IPS-18c (cell line): ENCODE results near the gene PRR15L.
"Not testable (repeated sequence)": the region's sequence is repeated elsewhere in the genome, so short reads cannot be mapped to it uniquely, and the experiment has no call there.

Experiments
- H3K4me3 ChIP-seq: 2 replicates; pipeline ENCODE4 v1.7.0; 2013; ENCODE audit warnings: low read depth, mild to moderate bottlenecking, low read length, moderate library complexity; ENCODE audit not compliant: insufficient read depth
- H3K9me3 ChIP-seq: one replicate; pipeline ENCODE4 v1.6.1; 2013; ENCODE audit warnings: mild to moderate bottlenecking, low read length, moderate library complexity; ENCODE audit not compliant: control insufficient read depth, insufficient read depth

Gene PRR15L

DNA sequence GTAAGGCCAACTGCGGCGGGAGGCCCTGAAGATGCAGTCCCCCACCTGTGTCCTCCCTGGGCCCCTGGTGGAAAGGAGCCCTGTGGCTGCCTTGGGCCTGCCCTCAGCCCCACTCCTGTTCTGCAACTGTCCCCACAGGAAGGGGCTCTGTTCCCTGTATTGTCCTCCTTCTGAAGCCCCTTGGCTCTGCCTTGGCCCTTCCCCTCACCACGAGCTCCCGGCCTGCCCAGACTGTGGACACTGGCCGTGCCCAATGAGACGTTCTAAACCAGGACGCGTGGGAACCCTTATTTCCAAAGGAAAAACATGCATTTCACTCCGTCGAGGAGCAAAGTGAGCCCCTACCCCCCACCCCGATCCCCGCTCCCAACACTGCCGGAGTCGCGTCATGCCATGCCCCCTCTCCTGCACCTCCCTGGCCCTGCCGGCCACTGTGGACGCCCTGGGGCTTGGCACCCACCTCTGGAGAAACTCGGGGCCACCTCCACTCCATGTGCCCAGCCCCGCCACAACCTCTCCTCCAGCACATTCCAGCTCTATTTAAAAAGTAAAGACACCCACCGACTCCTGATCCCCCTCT lies 29.8 kb downstream of the PRR15L start:
- Histone ChIP-seq H3K9me3 (no peaks in the 10 kb centered on the region), H3K4me3 (no peak overlapping the region)

DNA sequence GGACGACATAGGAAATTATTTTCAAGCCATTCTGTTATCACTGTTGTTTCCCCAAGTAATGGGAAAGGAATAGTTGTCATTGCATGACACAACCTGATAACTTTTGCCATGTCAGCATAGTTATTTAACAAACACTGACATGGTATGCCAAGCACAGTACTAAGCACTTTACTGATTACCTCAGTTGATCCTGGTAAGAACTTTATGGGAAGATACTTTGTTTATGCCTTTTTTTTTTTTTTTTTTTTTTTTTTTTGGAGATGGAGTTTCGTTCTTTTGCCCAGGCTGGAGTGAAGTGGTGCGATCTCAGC lies 32.0 kb downstream of the PRR15L start:
- Histone ChIP-seq H3K9me3 (no peaks in the 10 kb centered on the region), H3K4me3 (no peak overlapping the region)

DNA sequence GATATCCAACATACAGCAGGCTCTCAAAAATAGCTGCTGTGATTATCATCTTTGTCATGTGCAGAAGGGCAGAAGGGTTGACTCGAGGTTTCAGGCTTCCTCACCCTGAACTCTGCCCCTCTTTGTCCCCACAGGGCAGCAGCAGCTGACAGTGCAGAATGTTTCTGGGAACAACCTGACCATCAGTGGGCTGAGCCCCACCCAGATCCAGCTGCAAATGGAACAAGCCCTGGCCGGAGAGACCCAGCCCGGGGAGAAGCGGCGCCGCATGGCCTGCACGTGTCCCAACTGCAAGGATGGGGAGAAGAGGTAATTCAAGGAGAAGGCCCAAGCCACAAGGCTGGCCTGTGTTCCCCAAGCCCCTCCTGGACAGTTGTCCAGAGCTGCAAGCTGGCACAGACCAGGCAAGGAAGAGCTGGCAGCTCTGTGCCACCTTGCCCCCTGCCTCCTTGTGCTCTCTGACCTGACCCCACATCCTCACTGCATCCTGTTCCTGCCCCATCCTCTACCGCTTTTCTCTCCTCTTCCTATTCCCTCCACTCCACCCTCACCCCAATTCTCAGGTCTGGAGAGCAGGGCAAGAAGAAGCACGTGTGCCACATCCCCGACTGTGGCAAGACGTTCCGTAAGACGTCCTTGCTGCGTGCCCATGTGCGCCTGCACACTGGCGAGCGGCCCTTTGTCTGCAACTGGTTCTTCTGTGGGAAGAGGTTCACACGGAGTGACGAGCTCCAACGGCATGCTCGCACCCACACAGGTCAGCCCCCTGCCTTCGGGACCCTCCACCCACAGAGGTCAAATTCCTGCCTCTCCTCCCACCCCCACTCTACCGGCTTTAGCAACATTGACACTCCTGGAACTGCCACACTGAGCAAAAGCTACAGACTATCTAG lies 32.7 kb downstream of the PRR15L start:
- Histone ChIP-seq H3K9me3 (no peaks in the 10 kb centered on the region), H3K4me3 (no peak overlapping the region)

DNA sequence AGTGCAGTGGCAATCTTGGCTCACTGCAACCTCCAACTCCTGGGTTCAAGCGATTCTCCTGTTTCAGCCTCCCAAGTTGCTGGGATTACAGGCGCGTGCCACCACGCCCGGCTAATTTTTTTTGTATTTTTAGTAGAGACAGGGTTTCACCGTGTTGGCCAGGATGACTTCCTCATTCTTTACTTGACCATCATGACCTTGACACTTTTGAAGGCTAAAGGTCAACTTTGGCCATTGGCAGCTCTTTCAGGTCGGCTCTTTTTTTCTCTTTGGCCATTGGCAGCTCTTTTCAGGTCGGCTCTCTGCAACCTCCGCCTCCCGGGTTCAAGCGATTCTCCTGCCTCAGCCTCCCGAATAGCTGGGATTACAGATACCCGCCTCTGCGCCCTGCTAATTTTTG lies 37.8 kb downstream of the PRR15L start:
- H3K9me3 ChIP-seq, result not testable (repeated sequence)

DNA sequence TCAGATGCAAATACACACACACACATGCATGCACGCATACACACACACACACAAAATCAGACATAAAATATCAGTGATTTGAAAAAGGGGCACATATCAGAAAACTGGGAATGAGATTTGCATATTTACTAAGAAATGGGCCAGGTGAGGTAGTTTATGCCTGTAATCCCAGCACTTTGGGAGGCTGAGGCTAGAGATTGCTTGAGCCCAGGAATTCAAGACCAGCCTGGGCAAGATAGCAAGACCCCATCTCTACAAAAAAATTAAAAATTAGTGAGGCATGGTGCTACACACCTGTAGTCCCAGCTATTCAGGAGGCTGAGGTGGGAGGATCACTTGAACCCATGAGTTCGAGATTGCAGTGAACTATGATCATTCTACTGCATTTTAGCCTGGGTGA lies 38.7 kb downstream of the PRR15L start:
- H3K9me3 ChIP-seq, result peaks cover 3% of the 10 kb centered on the region
- H3K4me3 ChIP-seq, result no peak overlapping the region

More for the DNA sequence above, 37.8 kb downstream of the PRR15L start:
- not testable (repeated sequence) for H3K4me3 ChIP-seq

DNA sequence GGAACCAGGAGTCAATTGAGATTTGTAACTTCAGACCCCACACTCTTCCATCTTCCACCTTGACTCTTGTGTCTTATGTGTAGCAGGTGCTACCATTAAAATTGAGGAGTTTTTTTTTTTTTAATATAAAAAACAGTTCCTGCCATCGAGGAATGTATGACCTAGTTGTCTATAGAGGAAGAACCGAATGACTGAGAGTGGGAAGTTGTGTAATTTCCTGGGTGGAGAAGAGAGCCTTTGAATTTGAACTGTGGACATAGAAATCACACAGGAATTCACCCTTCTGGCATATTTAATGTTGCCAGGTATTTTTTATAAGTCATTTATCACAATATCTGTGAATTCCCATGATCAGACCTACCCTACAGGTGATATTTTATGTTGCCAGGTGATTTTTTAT lies 39.7 kb downstream of the PRR15L start:
- H3K4me3 ChIP-seq, result no peak overlapping the region

DNA sequence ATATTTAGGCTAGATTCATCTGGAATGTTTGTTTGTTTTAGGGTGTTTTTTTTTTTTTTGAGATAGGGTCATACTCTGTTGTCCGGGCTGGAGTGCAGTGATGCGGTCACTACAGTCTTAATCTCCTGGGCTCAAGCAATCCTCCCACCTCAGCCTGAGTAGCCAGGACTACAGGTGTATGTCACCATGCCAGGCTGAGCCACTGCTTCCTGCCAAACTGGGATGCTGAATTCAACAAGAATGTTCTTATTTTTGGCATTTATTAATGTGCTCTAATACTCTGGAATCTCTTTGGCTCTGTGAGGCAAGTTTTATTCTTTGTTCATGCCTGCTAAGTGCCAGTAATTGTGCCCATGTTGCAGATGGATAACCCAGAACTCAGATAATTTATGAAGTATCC lies 40.1 kb downstream of the PRR15L start:
- Histone ChIP-seq H3K9me3 (peaks cover 3% of the 10 kb centered on the region), H3K4me3 (no peak overlapping the region)

More for the DNA sequence above, 39.7 kb downstream of the PRR15L start:
- peaks cover 3% of the 10 kb centered on the region for H3K9me3 ChIP-seq

DNA sequence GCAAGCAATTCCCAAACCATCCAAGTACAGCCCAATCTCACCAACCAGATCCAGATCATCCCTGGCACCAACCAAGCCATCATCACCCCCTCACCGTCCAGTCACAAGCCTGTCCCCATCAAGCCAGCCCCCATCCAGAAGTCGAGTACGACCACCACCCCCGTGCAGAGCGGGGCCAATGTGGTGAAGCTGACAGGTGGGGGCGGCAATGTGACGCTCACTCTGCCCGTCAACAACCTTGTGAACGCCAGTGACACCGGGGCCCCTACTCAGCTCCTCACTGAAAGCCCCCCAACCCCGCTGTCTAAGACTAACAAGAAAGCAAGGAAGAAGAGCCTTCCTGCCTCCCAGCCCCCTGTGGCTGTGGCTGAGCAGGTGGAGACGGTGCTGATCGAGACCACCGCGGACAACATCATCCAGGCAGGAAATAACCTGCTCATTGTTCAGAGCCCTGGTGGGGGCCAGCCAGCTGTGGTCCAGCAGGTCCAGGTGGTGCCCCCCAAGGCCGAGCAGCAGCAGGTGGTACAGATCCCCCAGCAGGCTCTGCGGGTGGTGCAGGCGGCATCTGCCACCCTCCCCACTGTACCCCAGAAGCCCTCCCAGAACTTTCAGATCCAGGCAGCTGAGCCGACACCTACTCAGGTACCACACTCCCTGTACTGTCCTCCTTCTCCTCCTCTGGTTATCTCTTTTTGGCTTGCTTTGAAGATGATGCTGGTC lies 41.0 kb downstream of the PRR15L start:
- no peak overlapping the region for H3K4me3 ChIP-seq
- peaks cover 3% of the 10 kb centered on the region for H3K9me3 ChIP-seq

DNA sequence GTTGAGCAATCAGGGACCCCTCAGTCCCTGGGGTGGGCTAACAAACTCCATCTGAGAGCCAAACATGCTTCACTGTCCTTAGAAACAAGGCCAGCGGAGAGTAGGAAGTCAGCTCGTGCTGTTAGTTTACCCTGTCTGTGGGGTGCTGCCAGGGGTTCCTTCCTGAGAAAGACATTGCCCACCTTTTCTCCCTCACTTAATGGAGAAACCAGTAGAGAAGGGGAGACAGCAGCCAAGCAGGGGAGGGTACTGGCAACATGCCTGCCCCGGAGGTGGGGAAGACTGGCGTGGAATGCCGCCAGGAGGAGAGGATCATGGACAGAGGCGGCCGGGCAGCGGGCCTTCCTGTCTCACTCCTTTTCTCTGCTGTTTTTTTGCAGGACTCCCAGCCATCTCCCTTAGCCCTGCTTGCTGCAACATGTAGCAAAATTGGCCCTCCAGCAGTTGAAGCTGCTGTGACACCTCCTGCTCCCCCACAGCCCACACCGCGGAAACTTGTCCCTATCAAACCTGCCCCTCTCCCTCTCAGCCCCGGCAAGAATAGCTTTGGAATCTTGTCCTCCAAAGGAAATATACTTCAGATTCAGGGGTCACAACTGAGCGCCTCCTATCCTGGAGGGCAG lies 41.8 kb downstream of the PRR15L start:
- H3K9me3 ChIP-seq, result peaks cover 3% of the 10 kb centered on the region
- H3K4me3 ChIP-seq, result no peak overlapping the region

DNA sequence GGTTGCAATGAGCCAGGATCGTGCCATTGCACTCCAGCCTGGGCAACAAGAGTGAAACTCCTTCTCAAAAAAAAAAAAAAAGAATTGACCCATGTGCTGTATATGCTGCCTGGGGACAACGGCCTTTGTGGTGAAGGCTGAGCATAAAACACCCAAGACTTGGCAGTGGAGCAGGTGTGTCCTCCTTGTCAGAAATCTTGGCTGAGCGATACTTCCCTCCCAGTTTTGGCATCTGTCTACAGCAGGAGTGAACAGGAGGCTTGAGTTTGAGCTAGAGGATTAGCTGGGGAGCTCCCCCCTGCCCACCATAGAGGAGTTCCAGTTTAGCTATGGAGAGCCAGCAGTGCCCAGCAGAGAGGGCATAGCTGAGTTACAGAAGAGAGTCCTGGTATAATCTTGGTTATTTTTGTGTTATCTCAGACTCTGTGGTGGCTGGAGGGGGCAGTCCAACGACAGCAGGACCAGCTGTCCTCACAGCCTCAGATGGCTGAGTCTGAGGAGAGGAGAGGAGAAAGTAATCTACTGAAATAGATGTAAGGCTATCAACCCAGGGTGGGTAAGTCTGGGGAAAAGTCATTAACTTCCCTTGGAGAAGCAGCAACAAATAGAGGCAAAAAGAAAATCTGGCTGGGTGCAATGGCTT lies 43.3 kb downstream of the PRR15L start:
- Histone ChIP-seq H3K4me3 (no peak overlapping the region), H3K9me3 (peaks cover 3% of the 10 kb centered on the region)

DNA sequence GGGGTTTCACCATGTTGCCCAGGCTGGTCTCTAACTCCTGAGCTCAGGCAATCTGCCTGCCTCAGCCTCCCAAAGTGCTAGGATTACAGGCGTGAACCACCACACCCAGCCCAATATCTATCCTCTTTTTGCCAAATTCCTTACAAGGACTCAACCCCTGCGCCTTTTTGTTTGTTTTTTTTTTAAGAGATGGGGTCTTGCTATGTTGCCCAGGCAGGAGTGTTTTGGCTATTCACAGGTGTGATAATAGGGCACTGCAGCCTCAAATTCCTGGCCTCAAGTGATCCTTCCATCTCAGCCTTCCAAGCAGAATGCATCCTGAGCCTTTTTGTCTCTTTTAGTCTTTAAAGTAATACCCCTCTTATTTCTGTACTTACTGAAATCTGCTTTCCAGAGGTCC lies 44.6 kb downstream of the PRR15L start:
- Histone ChIP-seq H3K9me3 (peaks cover 3% of the 10 kb centered on the region), H3K4me3 (no peak overlapping the region)

DNA sequence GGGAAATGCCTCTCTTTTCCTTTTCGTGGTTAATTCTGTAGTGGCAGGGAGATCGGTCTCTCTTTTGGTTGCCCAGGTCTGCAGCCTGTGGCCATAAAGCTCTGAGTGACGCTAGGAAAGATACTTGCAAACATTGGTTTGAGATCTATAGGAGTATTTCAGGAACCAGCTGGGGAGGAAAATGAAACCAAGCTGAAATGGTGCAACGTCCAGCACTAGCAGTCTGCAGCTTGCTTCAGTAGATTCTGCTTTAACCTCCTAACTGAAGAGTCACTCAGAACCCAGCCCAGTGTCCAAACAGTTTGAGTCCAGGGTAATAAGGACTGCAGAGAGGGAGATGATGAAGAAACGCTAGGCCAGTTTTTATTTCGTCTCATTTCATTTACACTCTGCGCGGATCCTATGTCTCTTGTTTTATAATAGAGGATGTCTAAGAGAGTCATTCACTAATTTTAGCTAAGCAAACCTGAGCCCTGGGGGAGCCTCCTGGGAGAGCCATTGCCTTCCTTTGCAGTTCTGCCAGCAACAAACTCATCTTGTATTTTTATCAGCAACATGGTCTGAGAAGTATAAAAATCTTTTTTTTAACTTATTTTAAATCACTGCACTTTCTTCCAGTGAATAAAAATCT lies 49.6 kb downstream of the PRR15L start:
- no peak overlapping the region for H3K4me3 ChIP-seq

DNA sequence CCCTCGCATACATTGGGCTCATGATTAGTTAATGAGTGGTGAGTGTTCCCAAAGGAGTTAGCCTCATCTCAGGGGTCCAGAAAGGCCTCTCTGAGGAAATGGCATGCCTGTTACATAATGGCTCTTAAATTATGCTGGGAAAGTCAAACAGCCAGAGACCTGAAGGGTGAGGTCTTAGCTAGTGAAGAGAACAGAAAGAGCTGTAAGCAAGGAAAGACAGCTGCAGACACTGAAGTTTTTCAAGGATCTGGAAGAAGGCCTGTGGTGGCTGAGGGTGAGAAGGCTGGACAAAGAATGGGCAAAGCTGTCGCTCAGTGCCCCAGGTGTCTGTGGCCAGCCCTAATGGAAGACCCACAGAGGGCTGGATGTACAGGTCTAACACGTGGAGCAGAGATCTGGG lies 51.2 kb downstream of the PRR15L start:
- Histone ChIP-seq H3K9me3 (no peaks in the 10 kb centered on the region), H3K4me3 (no peak overlapping the region)

More for the DNA sequence above, 49.6 kb downstream of the PRR15L start:
- H3K9me3 ChIP-seq, result no peaks in the 10 kb centered on the region

DNA sequence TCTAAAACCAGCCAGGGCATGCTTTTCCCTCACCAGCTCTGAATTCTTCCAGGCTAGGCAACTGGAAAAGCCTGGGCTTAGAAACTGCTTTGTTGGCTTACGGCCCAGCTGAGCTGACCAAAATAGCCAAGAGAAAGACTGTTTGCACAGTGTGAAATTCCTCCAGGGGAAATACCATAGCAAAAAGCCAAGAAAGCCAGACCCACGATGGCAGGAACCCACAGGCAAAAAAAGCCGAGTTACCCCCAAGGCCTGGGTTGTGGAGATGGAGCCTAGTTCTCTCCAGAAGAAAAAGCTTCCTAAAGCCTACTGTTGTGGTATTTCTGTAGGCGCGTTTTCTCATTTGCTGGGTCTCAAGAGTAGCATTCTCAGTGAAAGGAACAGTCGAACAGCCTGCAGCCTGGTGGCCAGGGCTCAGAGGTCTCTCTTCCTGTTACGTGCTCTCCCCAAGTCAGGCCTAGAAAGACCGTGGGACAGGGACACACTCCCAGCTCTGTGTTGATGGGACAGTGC lies 52.4 kb downstream of the PRR15L start:
- no peaks in the 10 kb centered on the region for H3K9me3 ChIP-seq
- H3K4me3 ChIP-seq, result no peak overlapping the region

DNA sequence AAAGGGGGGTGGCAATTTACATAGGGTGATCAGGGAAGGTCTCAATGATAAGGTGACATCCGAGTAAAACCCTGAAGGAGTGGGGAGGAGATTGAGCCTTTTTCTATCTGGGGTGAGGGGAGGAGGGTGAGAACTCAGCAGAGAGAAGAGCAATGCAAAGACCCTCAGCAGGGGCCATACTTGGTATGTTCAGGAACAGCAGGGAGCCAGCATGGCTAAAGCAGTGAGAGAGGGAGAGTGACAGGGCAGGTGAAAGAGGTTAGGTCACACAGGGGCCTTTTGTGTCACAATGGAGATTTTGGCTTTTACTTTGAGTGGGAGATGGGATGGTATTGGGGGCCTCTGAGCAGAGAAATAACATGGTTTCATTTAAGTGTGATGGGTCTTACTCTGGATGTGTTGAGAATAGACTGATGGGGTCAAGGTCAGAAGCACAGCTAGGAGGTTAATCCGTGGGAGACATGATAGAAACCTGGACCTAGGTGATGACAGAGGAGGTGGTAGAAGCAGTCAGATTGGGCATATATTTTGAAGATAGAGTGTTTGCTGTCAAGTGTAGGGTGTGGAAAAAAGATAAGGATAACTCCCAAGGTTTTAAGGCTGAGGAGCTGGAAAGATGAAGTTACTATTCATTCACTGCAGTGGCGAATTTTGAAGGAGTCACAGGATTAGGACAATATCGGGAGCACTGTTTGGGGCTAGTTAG lies 55.5 kb downstream of the PRR15L start:
- Histone ChIP-seq H3K9me3 (peaks cover 2% of the 10 kb centered on the region), H3K4me3 (no peak overlapping the region)
